Stimulated activated naive CD8-positive, alpha-beta T cell treated with anti-CD3 and anti-CD28 coated beads, Interleukin-15, amount 100 ng/mL, for 72 hours (primary cell): ENCODE measurements around the gene HOXA13.
A peak's percentile ranks its signal among the peaks of the same experiment; 100 is the strongest.

Source experiments
- ATAC-seq: fragments of 150-1000 bp; cut with Tn5 transposase; 2 replicates; pipeline ENCODE4 v1.10.0; 2021; ENCODE audit warnings: mild to moderate bottlenecking, moderate library complexity
- DNase-seq, 2 donors: peaks; one replicate each; pipeline ENCODE4 v3.0.0; 2021 to 2022
- H3K27ac Mint-ChIP-seq, 2 donors: one replicate each; pipeline ENCODE4 v1.8.0; 2022; ENCODE audit warnings: mild to moderate bottlenecking in 2 of 2, mixed read lengths in 2 of 2, moderate library complexity in 2 of 2
- H3K27me3 Mint-ChIP-seq: one replicate; pipeline ENCODE4 v1.8.0; 2022; ENCODE audit warnings: mixed read lengths
- H3K4me1 Mint-ChIP-seq: one replicate; pipeline ENCODE4 v1.8.0; 2022; ENCODE audit warnings: mild to moderate bottlenecking, mixed read lengths
- H3K4me3 Mint-ChIP-seq, 2 donors: one replicate each; pipeline ENCODE4 v1.8.0; 2022; ENCODE audit warnings: mild to moderate bottlenecking in 2 of 2, mixed read lengths in 2 of 2, moderate library complexity in 1 of 2
- H3K9me3 Mint-ChIP-seq, 2 donors: one replicate each; pipeline ENCODE4 v1.8.0; 2022; ENCODE audit warnings: mixed read lengths in 2 of 2

HOXA13 gene

DNA sequence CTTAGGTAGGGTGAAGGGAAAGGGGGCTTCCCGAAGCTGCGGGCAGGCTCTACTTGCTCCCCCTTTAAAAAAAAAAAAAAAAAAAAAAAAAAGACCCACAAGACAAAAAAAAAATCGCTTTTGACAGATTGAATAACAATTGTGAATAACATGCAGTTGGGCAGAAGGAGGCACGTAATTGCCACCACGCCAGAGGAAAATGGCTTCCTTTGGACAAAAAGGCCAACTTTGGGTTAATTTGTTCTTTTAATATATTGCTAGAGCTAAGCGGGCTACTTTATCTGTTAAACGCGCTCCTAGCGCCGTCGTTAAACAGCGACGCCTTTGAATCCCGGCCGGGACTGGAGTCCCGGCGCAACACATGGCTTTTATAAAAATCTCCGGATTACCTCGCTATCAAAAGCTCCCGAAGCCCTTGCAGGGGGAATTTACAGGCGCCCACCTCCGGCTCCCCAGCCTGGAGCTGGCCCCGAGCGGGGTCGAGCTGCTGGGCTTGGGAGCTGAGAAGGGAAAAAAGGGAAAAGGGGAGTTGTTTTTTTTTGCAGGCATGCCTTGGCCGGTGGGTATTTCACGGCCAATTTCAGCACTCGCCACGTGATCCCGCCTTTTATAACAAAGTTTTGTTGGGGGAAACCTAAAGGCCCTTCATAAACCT is 16.1 kb downstream of the HOXA13 start:
- Mint-ChIP-seq H3K4me3 (peak overlapping the region; percentile 74 to 75), H3K27ac (no peak overlapping the region), H3K27me3 (peaks cover 100% of the 10 kb centered on the region), H3K9me3 (no peaks in the 10 kb centered on the region), H3K4me1 (peaks cover 53% of the 10 kb centered on the region)
- no peak for ATAC-seq
- DNase-seq = peak in 1 of 2 donors; percentile 15

- H3K4me3 Mint-ChIP-seq = peak overlapping the region; percentile 56 to 74
Measured at GRCh38 chr7:27182861-27183681, 16.8 kb downstream of the HOXA13 start.

GRCh38 chr7:27182285-27182841 is 17.5 kb downstream of the HOXA13 start:
- ATAC-seq = no peak
- DNase-seq = peak in 1 of 2 donors; percentile 3
- H3K4me1 Mint-ChIP-seq = peaks cover 39% of the 10 kb centered on the region
- H3K4me3 Mint-ChIP-seq = no peak overlapping the region
- no peaks in the 10 kb centered on the region for H3K9me3 Mint-ChIP-seq
- no peak overlapping the region for H3K27ac Mint-ChIP-seq
- H3K27me3 Mint-ChIP-seq = peaks cover 100% of the 10 kb centered on the region

More at GRCh38 chr7:27182861-27183681, 16.8 kb downstream of the HOXA13 start:
- DNase-seq (peak in 1 of 2 donors; percentile 8), ATAC-seq (no peak)
- H3K27ac Mint-ChIP-seq = no peak overlapping the region
- H3K4me1 Mint-ChIP-seq = peaks cover 46% of the 10 kb centered on the region
- peaks cover 100% of the 10 kb centered on the region for H3K27me3 Mint-ChIP-seq
- H3K9me3 Mint-ChIP-seq = no peaks in the 10 kb centered on the region

- peaks cover 100% of the 10 kb centered on the region for H3K27me3 Mint-ChIP-seq
- peaks cover 36% of the 10 kb centered on the region for H3K4me1 Mint-ChIP-seq
- H3K27ac Mint-ChIP-seq = no peak overlapping the region
- DNase-seq = peak in 1 of 2 donors; percentile 7
- no peaks in the 10 kb centered on the region for H3K9me3 Mint-ChIP-seq
- no peak overlapping the region for H3K4me3 Mint-ChIP-seq
- no peak for ATAC-seq
Measured at GRCh38 chr7:27181795-27182275, 18.1 kb downstream of the HOXA13 start.

DNA sequence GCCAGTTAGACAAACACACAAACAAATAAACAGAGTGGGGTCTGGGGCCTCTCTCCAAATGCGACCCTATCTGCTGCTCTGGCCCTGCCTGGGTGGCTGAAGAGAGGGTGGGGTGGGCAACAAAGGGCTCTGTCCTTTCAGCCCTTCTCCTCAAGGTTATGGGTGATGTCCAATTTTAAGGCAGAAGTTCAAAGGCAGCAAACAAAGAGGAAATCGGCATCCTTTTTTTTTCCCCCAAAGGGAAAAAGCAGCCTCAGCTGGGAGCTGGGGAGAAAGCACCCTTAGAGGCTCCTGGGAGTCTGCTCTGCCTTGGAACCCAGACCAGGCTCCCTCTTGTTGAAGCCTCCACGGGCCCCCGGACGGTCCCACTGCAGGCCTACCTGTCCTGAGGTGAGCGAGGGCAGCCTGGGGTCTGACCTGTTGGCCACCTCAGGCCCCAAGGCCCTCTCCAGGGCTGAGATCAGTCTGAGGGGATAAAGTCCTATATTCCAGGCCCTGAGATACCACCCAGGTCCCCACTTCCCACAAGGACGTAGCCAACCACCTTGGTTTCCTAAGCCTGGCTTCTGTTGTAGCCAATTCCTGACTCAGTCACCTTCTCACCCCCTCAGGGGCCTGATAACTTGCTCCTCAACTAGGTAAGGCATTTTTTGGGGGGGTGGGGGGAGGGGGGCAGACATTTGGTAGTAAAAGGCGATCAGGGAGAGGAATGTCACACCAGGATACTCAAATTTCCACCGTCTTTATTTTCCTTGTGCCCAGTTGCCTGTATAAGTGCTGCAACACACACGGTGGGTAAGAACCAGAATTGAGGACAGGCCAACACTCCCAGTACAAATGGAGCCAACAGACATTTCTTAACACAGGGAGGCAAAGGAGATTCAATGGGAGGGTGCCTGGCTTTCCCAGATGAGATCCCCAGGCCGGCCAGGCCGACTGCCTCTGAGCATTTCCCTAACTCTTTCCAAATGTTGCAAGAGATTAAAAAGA is 19.2 kb downstream of the HOXA13 start:
- ATAC-seq (no peak), DNase-seq (peak in 1 of 2 donors; percentile 2)
- Mint-ChIP-seq H3K27me3 (peaks cover 100% of the 10 kb centered on the region), H3K9me3 (no peaks in the 10 kb centered on the region), H3K4me3 (peak overlapping the region in 1 of 2 donors; percentile 46), H3K27ac (no peak overlapping the region), H3K4me1 (peaks cover 28% of the 10 kb centered on the region)

- Mint-ChIP-seq H3K27me3 (peaks cover 100% of the 10 kb centered on the region), H3K4me3 (peak overlapping the region; percentile 43 to 46), H3K9me3 (no peaks in the 10 kb centered on the region), H3K27ac (no peak overlapping the region), H3K4me1 (peaks cover 22% of the 10 kb centered on the region)
- DNase-seq (peak; percentile 72 to 75), ATAC-seq (peak; percentile 73)
Measured at GRCh38 chr7:27179503-27180430, 20.1 kb downstream of the HOXA13 start.

GRCh38 chr7:27179030-27179429 is 20.9 kb downstream of the HOXA13 start:
- peaks cover 100% of the 10 kb centered on the region for H3K27me3 Mint-ChIP-seq
- peaks cover 20% of the 10 kb centered on the region for H3K4me1 Mint-ChIP-seq
- H3K27ac Mint-ChIP-seq = no peak overlapping the region
- no peak for ATAC-seq
- H3K4me3 Mint-ChIP-seq = no peak overlapping the region
- no peaks in the 10 kb centered on the region for H3K9me3 Mint-ChIP-seq
- DNase-seq = peak in 1 of 2 donors; percentile 3

DNA sequence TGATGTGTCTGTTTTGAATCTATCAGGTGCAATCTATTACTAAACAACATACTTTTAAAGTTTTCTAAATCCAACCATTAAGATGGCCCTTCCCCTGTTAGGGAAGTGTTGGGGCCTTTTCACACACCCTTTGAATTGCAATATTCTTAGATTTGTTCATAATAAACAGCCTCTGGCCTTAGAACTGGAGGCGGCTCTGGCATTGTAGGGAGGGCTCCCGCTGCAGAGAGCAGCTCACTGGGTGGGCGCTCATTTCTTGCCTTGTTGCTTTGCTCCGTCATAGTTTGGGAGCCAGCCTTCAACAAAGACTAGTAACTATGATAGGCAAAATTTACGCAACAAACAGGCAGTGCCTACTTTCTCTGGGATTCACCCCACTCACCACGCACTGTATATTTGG is 21.5 kb downstream of the HOXA13 start:
- H3K27ac Mint-ChIP-seq = no peak overlapping the region
- peak in 1 of 2 donors; percentile 1 for DNase-seq
- H3K4me1 Mint-ChIP-seq = peaks cover 20% of the 10 kb centered on the region
- H3K4me3 Mint-ChIP-seq = no peak overlapping the region
- no peaks in the 10 kb centered on the region for H3K9me3 Mint-ChIP-seq
- ATAC-seq = no peak
- H3K27me3 Mint-ChIP-seq = peaks cover 95% of the 10 kb centered on the region

DNA sequence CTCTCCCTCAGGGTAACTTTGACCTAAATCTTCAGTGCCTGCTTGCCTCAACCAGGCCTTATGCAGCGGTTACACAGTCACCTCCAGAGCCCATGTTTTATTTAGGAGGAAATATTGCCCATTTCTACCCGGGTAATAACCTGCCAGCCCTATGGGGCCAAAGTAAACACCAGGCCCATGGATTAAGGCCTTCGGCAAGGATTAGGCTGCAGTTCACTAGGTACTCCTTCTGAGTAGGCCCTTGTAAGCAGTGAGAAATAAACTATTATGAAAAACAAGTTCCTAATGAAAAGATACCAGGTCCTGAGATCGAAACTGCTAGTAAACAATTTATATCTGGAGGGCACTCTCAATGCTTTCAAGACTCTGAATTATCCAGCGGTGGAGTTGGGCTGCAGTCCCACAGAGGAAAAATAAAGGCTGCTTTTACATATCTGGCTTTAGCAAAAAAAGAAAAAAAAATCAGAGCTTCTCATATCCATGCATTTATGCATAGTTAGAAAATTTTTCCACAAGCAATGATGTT is 22.0 kb downstream of the HOXA13 start:
- ATAC-seq = no peak
- peaks cover 21% of the 10 kb centered on the region for H3K4me1 Mint-ChIP-seq
- no peaks in the 10 kb centered on the region for H3K9me3 Mint-ChIP-seq
- no peak for DNase-seq
- H3K27me3 Mint-ChIP-seq = peaks cover 95% of the 10 kb centered on the region
- H3K27ac Mint-ChIP-seq = no peak overlapping the region
- no peak overlapping the region for H3K4me3 Mint-ChIP-seq

GRCh38 chr7:27176962-27177794 is 22.7 kb downstream of the HOXA13 start:
- DNase-seq = no peak
- Mint-ChIP-seq H3K27me3 (peaks cover 95% of the 10 kb centered on the region), H3K4me3 (no peak overlapping the region), H3K4me1 (peaks cover 24% of the 10 kb centered on the region), H3K27ac (no peak overlapping the region), H3K9me3 (no peaks in the 10 kb centered on the region)
- ATAC-seq = no peak

DNA sequence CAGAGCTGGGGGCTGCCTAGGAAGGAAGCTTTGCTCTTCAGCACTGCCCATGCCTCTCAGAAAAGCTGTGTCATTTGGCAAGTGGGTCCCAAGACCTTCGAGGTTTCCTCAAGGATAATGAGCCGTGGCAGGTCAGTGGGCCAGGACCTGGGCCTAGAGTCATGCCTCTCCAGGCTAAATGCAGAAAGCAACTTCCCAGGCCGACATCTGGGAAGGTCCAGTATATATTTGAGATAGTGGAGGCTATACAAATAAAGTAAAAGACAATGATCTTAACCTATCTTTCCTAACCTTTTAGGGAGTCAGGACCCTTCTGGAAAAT is 23.4 kb downstream of the HOXA13 start:
- no peak for DNase-seq
- no peak overlapping the region for H3K4me3 Mint-ChIP-seq
- no peaks in the 10 kb centered on the region for H3K9me3 Mint-ChIP-seq
- H3K27ac Mint-ChIP-seq = no peak overlapping the region
- no peak for ATAC-seq
- peaks cover 95% of the 10 kb centered on the region for H3K27me3 Mint-ChIP-seq
- peaks cover 31% of the 10 kb centered on the region for H3K4me1 Mint-ChIP-seq

GRCh38 chr7:27175626-27176523 is 24.0 kb downstream of the HOXA13 start:
- DNase-seq = no peak
- Mint-ChIP-seq H3K27ac (no peak overlapping the region), H3K27me3 (peaks cover 95% of the 10 kb centered on the region), H3K9me3 (no peaks in the 10 kb centered on the region), H3K4me3 (no peak overlapping the region), H3K4me1 (peaks cover 35% of the 10 kb centered on the region)
- no peak for ATAC-seq
